K562 (cell line): ENCODE data around the gene GPR152. TPM values are rescaled to one million over a fixed set of nuclear protein-coding genes. Genes with fewer than 3 reads are reported as not detected.

Experiments used
- CHAMP1 ChIP-seq: fragments of 450-650 bp; IDR thresholded peaks from 2 replicates; pipeline ENCODE4 v1.6.1; 2016; ENCODE audit warnings: mild to moderate bottlenecking
- CHD7 ChIP-seq: fragments of 200-600 bp; sonication (generic); IDR thresholded peaks from one replicate; pipeline ENCODE4 v1.6.1; 2012; ENCODE audit warnings: mild to moderate bottlenecking, low read depth, low read length, inconsistent platforms
- CREM ChIP-seq: IDR thresholded peaks from 2 replicates; pipeline ENCODE4 v1.6.1; 2014; ENCODE audit warnings: antibody characterized with exemption, low read depth
- DNMT1 ChIP-seq: fragments of 450-650 bp; IDR thresholded peaks from 2 replicates; pipeline ENCODE4 v1.6.1; 2016; ENCODE audit warnings: antibody characterized with exemption, mild to moderate bottlenecking
- E2F6 ChIP-seq, 2 experiments: IDR thresholded peaks; 2 replicates each; pipeline ENCODE4 v1.6.1; 2011; ENCODE audit warnings: borderline replicate concordance in 1 of 2, control low read depth in 1 of 2, low read depth in 1 of 2, low read length in 1 of 2, mild to moderate bottlenecking in 1 of 2, mixed read lengths in 1 of 2, moderate library complexity in 1 of 2; ENCODE audit not compliant: insufficient read depth in 1 of 2, insufficient read length in 1 of 2, poor library complexity in 1 of 2, severe bottlenecking in 1 of 2; ENCODE audit errors: extremely low read depth in 1 of 2
- ELF2 ChIP-seq: fragments of 250-450 bp; sonication (Bioruptor Pico); IDR thresholded peaks from 2 replicates; pipeline ENCODE4 v1.5.0; 2021; ENCODE audit warnings: mild to moderate bottlenecking
- GATA2 ChIP-seq: sonication (generic); formaldehyde crosslinking; IDR thresholded peaks from 2 replicates; pipeline ENCODE4 v1.4.0; 2020; ENCODE audit warnings: mild to moderate bottlenecking, missing genetic modification reagents
- HCFC1 ChIP-seq: IDR thresholded peaks from 2 replicates; pipeline ENCODE4 v1.6.1; 2012; ENCODE audit warnings: low read depth, low read length, improper control_type of control experiment
- JUND ChIP-seq, 2 experiments: IDR thresholded peaks; 2 replicates in 1 of 2; 3 replicates in 1 of 2; pipeline ENCODE4 v1.6.1; 2011; ENCODE audit warnings: borderline replicate concordance in 2 of 2, low read depth in 2 of 2, low read length in 2 of 2, improper control_type of control experiment in 1 of 2, missing biosample characterization in 1 of 2, missing genetic modification characterization in 1 of 2, missing genetic modification reagents in 1 of 2
- NFIC ChIP-seq: fragments of 450-650 bp; IDR thresholded peaks from 2 replicates; pipeline ENCODE4 v1.6.1; 2017; ENCODE audit warnings: mild to moderate bottlenecking, inconsistent platforms
- NR3C1 ChIP-seq: sonication (generic); formaldehyde crosslinking; IDR thresholded peaks from 2 replicates; pipeline ENCODE4 v1.8.1; 2022; ENCODE audit warnings: missing genetic modification reagents
- ZNF830 ChIP-seq: fragments of 250-450 bp; sonication (Bioruptor Pico); IDR thresholded peaks from 2 replicates; pipeline ENCODE4 v1.5.0; 2021; ENCODE audit warnings: mild to moderate bottlenecking
- polyA plus RNA-seq, 8 experiments: library from polyadenylated mRNA; depleted of rRNA in 4 of 8; stranded (reverse) in 5 of 8; unstranded in 3 of 8; fragments of >200 nt; fragmentation: Nextera tagmentation in 2 of 8; fragmentation: Illumina TruSeq in 1 of 8; extraction: Ambion mirVana in 2 of 8; extraction: Trizol in 1 of 8; gene quantifications; 2 replicates each; pipeline versions ENCODE4 v1.2.1 to v1.2.3, GENCODE V29; 2011 to 2014; ENCODE audit warnings: inconsistent platforms in 1 of 8, missing spikeins in 1 of 8
- total RNA-seq, 7 experiments: library from RNA; depleted of rRNA in 6 of 7; stranded (reverse); fragments of >200 nt in 6 of 7; fragmentation: Illumina TruSeq in 2 of 7; extraction: Trizol in 2 of 7; gene quantifications; 2 replicates each; pipeline versions ENCODE4 v1.2.1 to v1.2.3, GENCODE V29; 2011 to 2021; ENCODE audit warnings: low replicate concordance in 1 of 7

Gene GPR152
- total and polyA plus RNA-seq, 9 of the 15 experiments (the other 6 are each of a cell fraction or from before 2014, with no cell fraction given) = not detected

- TF ChIP-seq CHD7 (no peak), HCFC1 (0 out of 2 replicates have a peak, but pooled peaks have one; percentile 22), NFIC (peak; percentile 58; the same call in 1 of the 2 replicates), JUND (IDR thresholded peaks at IDR 0.05; ENCODE audit: borderline replicate concordance, low read depth, low read length) (peak; percentile 31; the same call in 1 of the 2 replicates), JUND (tag; IDR thresholded peaks at IDR 0.05; ENCODE audit: borderline replicate concordance, low read depth, low read length) (no peak; the same call in 2 of the 3 replicates), GATA2 (no peak), E2F6 (IDR thresholded peaks at IDR 0.05; ENCODE audit: borderline replicate concordance in 1 of 2, extremely low read depth in 1 of 2, insufficient read depth in 1 of 2, insufficient read length in 1 of 2, low read depth in 1 of 2, low read length in 1 of 2, poor library complexity in 1 of 2, severe bottlenecking in 1 of 2) (peak; percentile 80 to 92), CHAMP1 (no peak), DNMT1 (no peak), NR3C1 (CRISPR knock-in tag) (no peak), ELF2 (CRISPR knock-in tag) (peak; percentile 82), ZNF830 (CRISPR knock-in tag) (no peak), CREM (0 out of 2 replicates have a peak, but pooled peaks have one; percentile 4)
These were observed 50.9 kb downstream of the GPR152 start, which contains the start of gene PPP1CA (continued) for GRCh38 chr11:67401495-67402191.
